ENCODE data around the gene SSBP3. TPM values are rescaled to one million over a fixed set of nuclear protein-coding genes. Genes with fewer than 3 reads are reported as not detected.

The SSBP3 gene
- total RNA-seq, 2 donors from 2014 or later, result 7.9 to 23.1 TPM

DNA sequence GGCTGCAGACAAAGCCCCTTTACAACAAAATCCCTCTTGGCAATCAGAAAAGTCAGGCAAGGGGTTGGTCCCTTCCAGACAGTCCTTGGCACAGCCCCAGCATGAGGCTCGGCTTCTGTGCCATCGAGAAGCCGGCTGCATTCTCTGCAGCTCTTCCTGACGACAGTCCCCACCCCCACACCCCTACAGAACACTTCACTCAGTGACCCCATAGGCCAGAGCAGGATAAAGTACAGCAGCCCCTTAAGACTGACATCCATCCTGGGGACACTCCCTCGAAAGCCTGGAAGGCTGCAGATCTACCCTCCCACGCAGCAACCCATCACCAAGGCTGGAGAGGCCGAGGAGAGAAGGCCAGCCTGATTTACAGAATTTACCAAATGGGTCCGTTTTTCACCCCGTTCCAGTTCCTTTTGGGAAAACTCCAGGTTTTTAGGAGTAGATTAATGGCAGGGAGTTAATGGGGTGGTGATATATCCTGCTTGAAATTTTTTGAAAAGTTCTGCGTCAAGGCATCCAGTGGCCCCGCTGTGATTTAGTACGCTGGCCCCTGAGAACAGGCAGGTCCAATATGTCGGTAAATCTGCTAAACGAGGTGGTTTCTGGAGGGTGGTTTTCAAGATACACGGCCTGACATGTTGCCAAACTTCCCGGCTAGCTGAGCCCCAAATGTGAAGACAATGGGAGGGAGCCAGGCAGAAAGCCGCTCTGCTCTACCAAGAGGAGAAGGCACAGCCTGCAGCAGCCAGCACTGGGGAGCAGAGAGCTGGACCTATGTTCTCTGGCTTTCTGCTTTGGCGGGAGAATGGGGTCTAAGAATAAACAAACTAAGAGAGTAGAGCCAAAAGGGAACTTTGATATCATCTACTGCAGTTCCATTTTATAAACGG lies 81.7 kb downstream of the SSBP3 start:
- WGBS, 2 donors, result 81 to 89% methylated on average over 13 to 19 of the region's 19 CpGs
- H3K27me3 ChIP-seq, result no peaks in the 10 kb centered on the region
- no peaks in the 10 kb centered on the region for H3K9me3 ChIP-seq
- H3K4me1 ChIP-seq, result peaks cover 15% of the 10 kb centered on the region
- intact Hi-C loops (cut with DNase I), result no loop called here
- no peaks in the 10 kb centered on the region for H3K36me3 ChIP-seq (replicated peaks in 1 of 2; ENCODE audit: insufficient read depth in 1 of 2, low read depth in 2 of 2)
- TF ChIP-seq, protein P1, sequence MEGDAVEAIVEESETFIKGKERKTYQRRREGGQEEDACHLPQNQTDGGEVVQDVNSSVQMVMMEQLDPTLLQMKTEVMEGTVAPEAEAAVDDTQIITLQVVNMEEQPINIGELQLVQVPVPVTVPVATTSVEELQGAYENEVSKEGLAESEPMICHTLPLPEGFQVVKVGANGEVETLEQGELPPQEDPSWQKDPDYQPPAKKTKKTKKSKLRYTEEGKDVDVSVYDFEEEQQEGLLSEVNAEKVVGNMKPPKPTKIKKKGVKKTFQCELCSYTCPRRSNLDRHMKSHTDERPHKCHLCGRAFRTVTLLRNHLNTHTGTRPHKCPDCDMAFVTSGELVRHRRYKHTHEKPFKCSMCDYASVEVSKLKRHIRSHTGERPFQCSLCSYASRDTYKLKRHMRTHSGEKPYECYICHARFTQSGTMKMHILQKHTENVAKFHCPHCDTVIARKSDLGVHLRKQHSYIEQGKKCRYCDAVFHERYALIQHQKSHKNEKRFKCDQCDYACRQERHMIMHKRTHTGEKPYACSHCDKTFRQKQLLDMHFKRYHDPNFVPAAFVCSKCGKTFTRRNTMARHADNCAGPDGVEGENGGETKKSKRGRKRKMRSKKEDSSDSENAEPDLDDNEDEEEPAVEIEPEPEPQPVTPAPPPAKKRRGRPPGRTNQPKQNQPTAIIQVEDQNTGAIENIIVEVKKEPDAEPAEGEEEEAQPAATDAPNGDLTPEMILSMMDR (IDR thresholded peaks at IDR 0.05), result no peak
- no peak for TF ChIP-seq POLR2A (IDR thresholded peaks at IDR 0.05)
- no peak overlapping the region for H3K4me3 ChIP-seq
- H3K27ac ChIP-seq, result peak overlapping the region in 1 of 4 donors; percentile 8
- DNase-seq (no peak), ATAC-seq (no peak)

DNA sequence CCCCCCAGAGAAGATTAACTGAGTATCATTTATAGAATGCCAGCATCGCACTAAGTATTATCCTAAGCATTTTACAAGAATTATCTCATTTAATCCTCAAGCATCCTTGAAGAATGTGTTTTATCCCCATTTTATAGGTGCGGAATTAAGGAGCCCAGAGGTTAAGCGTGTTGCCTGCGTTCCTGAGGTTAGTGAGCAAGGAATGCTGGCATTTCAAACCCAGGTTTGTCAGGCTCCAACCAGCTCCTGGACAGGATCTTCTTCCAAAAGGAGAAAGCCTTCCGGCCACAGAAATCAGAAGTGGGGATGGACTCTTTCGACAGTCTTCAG lies 82.3 kb downstream of the SSBP3 start:
- H3K4me1 ChIP-seq, result peaks cover 9% of the 10 kb centered on the region
- no peaks in the 10 kb centered on the region for H3K27me3 ChIP-seq
- H3K4me3 ChIP-seq, result no peak overlapping the region
- H3K9me3 ChIP-seq, result no peaks in the 10 kb centered on the region
- DNase-seq, result no peak
- no peak for TF ChIP-seq POLR2A (IDR thresholded peaks at IDR 0.05)
- TF ChIP-seq, protein P1 (IDR thresholded peaks at IDR 0.05), result no peak
- H3K27ac ChIP-seq, result peak overlapping the region in 1 of 4 donors; percentile 8
- intact Hi-C loops (cut with DNase I), result no loop called here
- ATAC-seq, result no peak
- H3K36me3 ChIP-seq (replicated peaks in 1 of 2; ENCODE audit: insufficient read depth in 1 of 2, low read depth in 2 of 2), result no peaks in the 10 kb centered on the region
- 90 to 91% methylated on average over 6 of the region's 6 CpGs for WGBS, 2 donors

DNA sequence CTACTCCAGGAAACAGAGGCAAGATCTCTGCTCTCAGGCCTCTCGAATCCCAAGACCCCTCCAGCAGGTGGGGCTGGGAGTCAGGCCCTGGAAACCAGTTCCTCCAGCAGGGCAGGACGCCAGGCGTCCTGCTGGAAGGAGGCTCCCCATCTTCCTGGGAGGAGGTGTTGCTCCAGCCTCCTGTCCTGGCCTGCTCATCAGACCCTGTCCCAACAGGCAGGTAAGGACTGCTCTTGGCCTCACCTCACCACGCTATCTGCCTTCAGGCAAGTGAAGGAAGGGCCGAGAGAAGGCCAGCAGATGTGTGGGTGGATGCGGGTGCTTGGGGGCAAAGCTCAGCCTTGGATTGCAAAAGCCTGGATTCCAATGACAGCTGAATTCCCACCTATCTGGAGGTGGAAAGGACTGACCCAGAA lies 82.9 kb downstream of the SSBP3 start:
- no peaks in the 10 kb centered on the region for H3K9me3 ChIP-seq
- H3K27me3 ChIP-seq, result no peaks in the 10 kb centered on the region
- DNase-seq, result peak in 3 of 4 donors; percentile 36 to 75 (median 47)
- H3K27ac ChIP-seq, result peak overlapping the region in 1 of 4 donors; percentile 8
- ATAC-seq, result no peak
- TF ChIP-seq, protein P1 (IDR thresholded peaks at IDR 0.05), result peak in 4 of 7 experiments; percentile 17 to 54 (median 34)
- TF ChIP-seq POLR2A (IDR thresholded peaks at IDR 0.05), result no peak
- intact Hi-C loops (cut with DNase I), result no loop called here
- 21 to 38% methylated on average over 5 to 6 of the region's 6 CpGs for WGBS, 2 donors
- H3K36me3 ChIP-seq (replicated peaks in 1 of 2; ENCODE audit: insufficient read depth in 1 of 2, low read depth in 2 of 2), result no peaks in the 10 kb centered on the region
- H3K4me1 ChIP-seq, result peaks cover 9% of the 10 kb centered on the region
- H3K4me3 ChIP-seq, result no peak overlapping the region

DNA sequence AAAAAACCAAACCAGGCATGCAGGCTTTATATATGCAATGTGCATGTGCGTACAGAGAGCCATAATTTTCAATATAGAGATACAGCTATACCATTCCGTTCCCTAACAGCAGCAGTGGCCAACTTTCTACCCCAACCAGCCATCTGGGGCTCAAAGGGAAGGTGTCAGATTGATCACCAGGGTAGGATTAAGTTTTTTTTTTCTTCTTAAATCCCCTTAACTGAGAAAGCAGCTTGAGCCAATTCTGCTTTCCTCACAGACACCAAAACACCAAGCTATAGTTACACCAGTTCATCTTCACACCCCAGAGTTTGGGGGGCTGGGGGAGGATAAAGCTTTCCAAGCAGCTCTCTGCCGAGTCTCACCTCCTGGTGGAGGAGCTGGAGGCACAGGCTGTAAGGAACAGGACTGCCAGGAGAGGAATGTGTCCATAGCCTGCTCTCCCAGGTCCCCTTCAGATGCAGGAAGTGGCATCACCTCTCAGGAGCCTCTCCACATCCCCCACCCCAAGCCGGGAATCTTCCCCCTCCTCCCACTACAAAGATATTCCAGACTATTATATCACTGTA lies 87.9 kb downstream of the SSBP3 start:
- ATAC-seq (no peak), DNase-seq (no peak)
- H3K9me3 ChIP-seq, result no peaks in the 10 kb centered on the region
- TF ChIP-seq, protein P1 (IDR thresholded peaks at IDR 0.05), result no peak
- no peak for TF ChIP-seq POLR2A (IDR thresholded peaks at IDR 0.05)
- H3K36me3 ChIP-seq (replicated peaks in 1 of 2; ENCODE audit: insufficient read depth in 1 of 2, low read depth in 2 of 2), result no peaks in the 10 kb centered on the region
- no peak overlapping the region for H3K4me3 ChIP-seq
- no peaks in the 10 kb centered on the region for H3K27me3 ChIP-seq
- 88 to 93% methylated on average over 4 of the region's 4 CpGs for WGBS, 2 donors
- no peak overlapping the region for H3K27ac ChIP-seq
- peaks cover 18% of the 10 kb centered on the region for H3K4me1 ChIP-seq
- intact Hi-C loops (cut with DNase I), result no loop called here

Data from body of pancreas (tissue), 4 donors.